Stimulated activated CD8-positive, alpha-beta memory T cell treated with anti-CD3 and anti-CD28 coated beads, Interleukin-7, amount 100 ng/mL, for 24 hours (primary cell): ENCODE results near the gene CFAP299.
"Not testable (repeated sequence)": the region's sequence is repeated elsewhere in the genome, so short reads cannot be mapped to it uniquely, and the experiment has no call there.

ENCODE experiments used
- DNase-seq: peaks from one replicate; pipeline ENCODE4 v3.0.0-alpha.2; 2020; ENCODE audit warnings: low read depth

CFAP299 gene

GRCh38 chr4:80730158-80730557, 394.6 kb downstream of the CFAP299 start:
- no peak for DNase-seq

DNA sequence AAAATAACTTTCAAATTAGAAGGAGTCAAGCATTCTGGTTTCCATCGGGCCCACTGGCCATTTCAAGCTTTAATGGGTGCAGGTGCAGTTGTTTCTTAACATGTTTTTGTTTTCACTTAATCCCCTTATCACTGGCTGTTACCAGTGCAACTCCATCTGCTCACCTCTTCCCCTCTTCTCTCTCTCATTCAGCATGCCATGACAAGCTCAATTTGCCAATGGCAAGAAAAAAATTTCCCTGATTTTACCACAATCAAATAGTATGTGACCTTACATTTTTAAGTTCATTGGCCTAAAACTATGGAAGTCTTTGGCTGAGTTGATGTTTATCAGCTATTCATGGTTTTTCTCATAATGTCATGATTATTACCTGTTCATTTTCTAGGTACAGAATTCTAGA, 395.9 kb downstream of the CFAP299 start:
- DNase-seq, result no peak

GRCh38 chr4:80732010-80732409, 396.5 kb downstream of the CFAP299 start:
- DNase-seq, result no peak

GRCh38 chr4:80740375-80740774, 404.8 kb downstream of the CFAP299 start:
- no peak for DNase-seq

GRCh38 chr4:80749558-80749957, 414.0 kb downstream of the CFAP299 start:
- DNase-seq, result not testable (repeated sequence)

- DNase-seq, result no peak
Measured at GRCh38 chr4:80751200-80751599, 415.7 kb downstream of the CFAP299 start.

- no peak for DNase-seq
Measured at GRCh38 chr4:80767944-80768343, 432.4 kb downstream of the CFAP299 start.

DNA sequence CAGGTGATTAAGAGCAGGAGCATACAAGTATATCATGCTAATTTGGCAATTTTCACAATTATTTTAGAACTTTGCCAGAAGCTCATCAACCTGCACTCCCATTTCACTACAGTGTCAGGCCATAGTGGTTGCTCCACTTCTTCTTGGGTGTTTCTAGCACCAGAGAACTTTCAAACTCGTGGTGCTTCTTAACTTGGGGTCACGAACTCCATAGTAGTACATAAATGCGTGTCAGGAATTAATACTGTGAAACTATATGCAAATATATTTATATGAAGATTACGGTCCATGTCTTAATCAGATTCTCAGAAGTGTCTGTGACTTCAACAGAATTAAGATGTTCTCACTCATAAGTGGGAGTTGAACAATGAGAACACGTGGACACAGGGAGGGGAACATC, 440.6 kb downstream of the CFAP299 start:
- DNase-seq, result no peak

DNA sequence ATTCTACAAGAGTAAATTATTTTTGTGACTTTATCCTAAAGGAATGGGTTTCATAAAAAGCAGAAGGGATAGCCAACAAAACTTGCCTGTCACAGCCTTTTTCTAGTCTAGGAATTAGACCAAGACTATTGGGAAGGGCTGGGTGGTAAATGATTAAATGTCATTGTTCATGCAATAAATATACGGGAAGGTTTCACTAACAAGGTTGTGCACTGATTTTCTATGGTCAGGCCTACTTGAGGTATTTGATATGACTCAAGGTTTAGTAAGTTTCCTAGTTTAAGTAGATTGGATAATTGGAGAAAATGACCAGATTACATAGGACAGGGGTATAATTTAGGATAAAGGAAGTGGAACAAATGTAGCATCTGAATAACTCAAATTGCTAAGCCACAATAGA, 445.9 kb downstream of the CFAP299 start:
- no peak for DNase-seq

GRCh38 chr4:80787306-80787705, 451.8 kb downstream of the CFAP299 start:
- DNase-seq, result no peak

DNA sequence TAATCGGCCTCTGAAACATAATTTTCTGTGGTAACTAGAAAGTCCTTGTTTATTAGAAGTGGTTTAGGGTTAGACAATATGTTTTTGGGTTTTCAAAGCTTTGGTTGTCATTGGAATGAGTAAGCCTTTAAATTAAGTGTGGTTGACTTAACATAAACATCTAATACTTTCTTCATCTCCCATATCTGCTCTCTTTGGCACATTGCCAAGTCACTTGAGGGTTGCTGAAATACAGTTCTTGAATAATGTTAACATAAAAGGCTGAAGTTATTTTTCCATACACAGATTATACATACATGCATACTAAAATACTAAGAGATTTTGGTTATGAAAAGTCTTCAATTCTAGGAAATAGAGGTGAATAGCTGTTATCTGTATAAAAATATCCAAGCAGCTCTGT, 453.3 kb downstream of the CFAP299 start:
- no peak for DNase-seq

DNA sequence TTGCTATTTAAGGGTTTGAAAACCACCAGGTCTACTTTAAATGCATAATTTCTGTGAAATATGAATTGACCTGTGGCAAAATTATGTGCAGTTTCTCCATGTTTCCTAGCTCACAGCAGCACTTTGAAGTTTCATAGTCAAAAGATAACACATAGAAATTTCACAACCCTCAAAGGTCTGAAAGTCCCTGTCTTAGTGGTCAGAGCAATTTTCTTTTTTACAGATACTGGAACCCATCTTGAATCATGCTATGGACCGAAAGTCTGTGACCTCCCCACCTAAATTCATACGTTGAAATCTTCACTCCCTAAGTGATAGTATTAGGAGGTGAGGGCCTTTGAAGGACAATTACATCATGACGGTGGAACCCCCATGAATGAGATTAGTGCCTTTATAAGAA, 454.6 kb downstream of the CFAP299 start:
- DNase-seq, result no peak

GRCh38 chr4:80793660-80794059, 458.1 kb downstream of the CFAP299 start:
- DNase-seq, result not testable (repeated sequence)

- no peak for DNase-seq
Measured at GRCh38 chr4:80798082-80798481, 462.6 kb downstream of the CFAP299 start.

DNA sequence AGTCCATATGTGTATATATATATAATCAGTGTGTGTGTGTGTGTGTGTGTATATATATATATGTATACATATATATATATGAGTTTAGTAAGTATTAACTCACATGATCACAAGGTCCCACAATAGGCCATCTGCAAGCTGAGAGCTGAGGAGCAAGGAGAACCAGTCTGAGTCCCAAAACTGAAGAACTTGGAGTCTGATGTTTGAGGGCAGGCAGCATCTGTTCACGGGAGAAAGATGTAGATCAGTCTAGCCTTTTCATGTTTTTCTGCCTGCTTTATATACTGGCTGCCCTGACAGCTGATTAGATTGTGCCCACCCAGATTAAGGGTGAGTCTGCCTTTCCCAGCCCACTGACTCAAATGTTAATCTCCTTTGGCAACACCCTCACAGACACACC, 465.2 kb downstream of the CFAP299 start:
- not testable (repeated sequence) for DNase-seq

DNA sequence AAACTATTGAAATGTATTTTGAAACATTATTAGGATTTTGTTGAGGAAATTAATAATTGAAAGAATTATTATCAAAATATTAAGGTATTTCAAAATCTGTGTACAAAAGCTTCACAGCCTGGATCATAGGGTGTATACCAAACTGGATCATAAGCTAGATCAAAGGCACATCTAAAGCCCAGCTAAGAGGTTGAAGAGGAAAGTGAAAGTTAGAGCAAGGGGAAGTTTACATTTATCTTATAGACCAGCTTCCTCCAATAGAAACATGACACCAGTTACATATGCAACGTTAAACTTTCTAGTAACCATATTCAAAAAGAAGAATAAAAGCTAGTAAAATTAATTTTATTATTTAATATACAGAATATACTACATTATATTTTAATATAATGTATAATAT, 467.8 kb downstream of the CFAP299 start:
- no peak for DNase-seq

- DNase-seq, result no peak
Measured at GRCh38 chr4:80806472-80806871, 470.9 kb downstream of the CFAP299 start.

DNA sequence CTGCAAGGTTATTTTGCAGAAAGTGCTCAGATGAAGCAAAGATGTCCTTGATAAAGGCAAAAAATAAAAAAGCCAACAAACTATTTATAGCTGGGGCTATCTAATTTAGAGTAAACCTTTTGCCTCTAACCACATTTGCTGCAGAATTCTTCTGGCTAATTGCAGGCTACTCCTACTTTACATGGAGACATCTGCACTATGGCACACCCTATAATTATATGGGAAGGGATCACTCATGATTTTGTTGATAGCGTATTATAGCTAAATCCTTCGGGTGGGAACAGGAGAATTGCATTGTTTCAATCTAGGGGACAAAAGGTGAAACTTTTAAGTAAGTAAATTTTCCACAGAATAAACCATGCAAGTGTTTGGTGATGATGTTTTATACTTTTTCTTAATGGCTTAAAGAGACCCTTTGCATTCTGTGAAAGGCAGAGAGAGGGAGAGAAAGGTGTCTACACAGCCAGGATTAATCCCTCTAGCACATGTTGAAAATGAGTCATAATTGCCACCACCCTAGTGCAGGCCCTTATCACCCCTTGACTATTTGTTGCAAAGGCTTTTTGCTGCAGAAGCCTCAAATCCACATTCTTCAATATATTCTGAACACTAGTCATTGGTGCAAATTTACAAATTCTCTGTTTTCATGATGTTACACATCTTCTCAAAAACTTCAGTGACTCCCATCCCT, 473.7 kb downstream of the CFAP299 start:
- DNase-seq, result no peak

- no peak for DNase-seq
Measured at GRCh38 chr4:80811406-80811805, 475.9 kb downstream of the CFAP299 start.

- DNase-seq, result no peak
Measured at GRCh38 chr4:80812145-80812544, 476.6 kb downstream of the CFAP299 start.

DNA sequence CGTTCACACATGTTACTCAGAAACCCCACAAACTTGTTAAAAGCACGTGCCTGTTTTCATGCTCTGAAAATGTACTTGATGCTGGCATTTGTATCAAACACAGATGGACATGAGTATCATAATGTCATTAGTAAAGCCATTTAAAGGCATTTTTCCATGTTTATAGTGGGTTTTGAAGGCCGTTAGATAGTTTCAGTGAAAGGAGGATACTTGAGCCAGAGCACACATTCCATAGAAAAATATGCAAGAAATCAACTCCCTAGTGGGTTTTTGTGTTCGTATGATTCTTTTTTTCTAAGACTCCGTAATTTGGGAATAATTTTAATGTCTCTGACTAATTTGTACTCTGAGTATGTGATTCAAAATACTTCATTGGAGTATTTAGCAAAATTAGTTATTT, 478.7 kb downstream of the CFAP299 start:
- DNase-seq, result no peak

DNA sequence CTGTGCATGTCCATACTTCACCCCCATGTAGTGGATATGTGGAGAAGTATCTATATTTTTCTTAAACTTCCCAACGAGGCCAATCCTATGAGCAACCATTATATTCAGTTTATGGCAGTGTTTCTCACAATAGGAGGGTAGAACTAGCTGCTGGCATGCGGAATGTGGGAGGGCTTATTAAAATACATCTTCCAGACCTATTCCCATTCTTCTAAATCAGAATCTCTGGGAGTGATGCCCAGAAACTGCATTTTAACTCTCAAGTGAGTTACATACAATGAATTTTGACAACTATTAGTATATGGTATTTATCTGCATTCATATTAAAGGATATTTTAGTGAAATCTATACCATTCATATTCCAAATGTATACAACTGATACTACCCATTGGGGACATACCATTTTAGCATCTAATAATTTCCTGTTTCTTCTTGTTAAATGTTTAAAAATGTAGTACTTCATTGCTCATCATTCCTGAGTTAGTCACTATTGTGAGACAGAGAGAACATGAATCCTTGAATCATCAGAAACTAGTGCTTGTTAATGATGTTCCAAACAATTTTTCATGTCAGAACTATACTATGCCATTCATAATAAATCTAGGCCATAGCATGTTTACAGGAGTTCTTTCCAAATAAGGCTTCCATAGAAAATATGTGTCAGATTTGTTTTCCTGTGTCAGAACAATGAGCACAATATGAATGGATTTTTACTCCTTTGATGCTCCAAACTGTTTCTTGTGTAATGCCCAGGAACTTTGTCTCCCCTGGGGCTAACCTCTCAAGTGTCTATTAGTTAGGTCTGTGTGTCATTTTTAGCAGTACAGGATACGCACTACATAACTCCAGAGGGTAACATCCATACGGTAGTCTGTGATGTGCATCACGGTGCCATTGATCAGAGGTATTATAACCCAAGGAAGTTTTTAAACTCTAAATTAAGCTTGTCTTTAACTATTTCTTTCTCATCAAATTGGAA, 496.1 kb downstream of the CFAP299 start:
- DNase-seq, result no peak

GRCh38 chr4:80839281-80839680, 503.8 kb downstream of the CFAP299 start:
- DNase-seq, result no peak
